HEK293 (cell line): Measurements from ENCODE around the gene WSB2.

Experiments
- GFI1B ChIP-seq: fragments of 450-650 bp; formaldehyde crosslinking; IDR thresholded peaks from 2 replicates; pipeline ENCODE4 v1.5.1; 2016; ENCODE audit warnings: missing biosample characterization, missing genetic modification characterization
- GLI4 ChIP-seq: fragments of 450-650 bp; formaldehyde crosslinking; IDR thresholded peaks from 2 replicates; pipeline ENCODE4 v1.5.1; 2016; ENCODE audit warnings: missing biosample characterization, missing genetic modification characterization
- MYNN ChIP-seq: fragments of 450-650 bp; formaldehyde crosslinking; IDR thresholded peaks from 2 replicates; pipeline ENCODE4 v1.5.1; 2016; ENCODE audit warnings: missing biosample characterization, missing genetic modification characterization, borderline replicate concordance
- SP3 ChIP-seq: fragments of 450-650 bp; formaldehyde crosslinking; IDR thresholded peaks from 2 replicates; pipeline ENCODE4 v1.5.1; 2016; ENCODE audit warnings: missing biosample characterization, missing genetic modification characterization
- ZBTB48 ChIP-seq: fragments of 450-650 bp; formaldehyde crosslinking; IDR thresholded peaks from 2 replicates; pipeline ENCODE4 v1.5.1; 2016; ENCODE audit warnings: missing biosample characterization, missing genetic modification characterization
- ZNF140 ChIP-seq: fragments of 450-650 bp; formaldehyde crosslinking; IDR thresholded peaks from 2 replicates; pipeline ENCODE4 v1.5.1; 2016; ENCODE audit warnings: missing biosample characterization, missing genetic modification characterization
- ZNF175 ChIP-seq: fragments of 450-650 bp; formaldehyde crosslinking; IDR thresholded peaks from 2 replicates; pipeline ENCODE4 v1.5.1; 2016; ENCODE audit warnings: missing biosample characterization, missing genetic modification characterization
- ZNF202 ChIP-seq: fragments of 450-650 bp; formaldehyde crosslinking; IDR thresholded peaks from 2 replicates; pipeline ENCODE4 v1.5.1; 2016; ENCODE audit warnings: missing biosample characterization, missing genetic modification characterization, borderline replicate concordance
- ZNF354C ChIP-seq: fragments of 450-650 bp; formaldehyde crosslinking; IDR thresholded peaks from 2 replicates; pipeline ENCODE4 v1.5.1; 2016; ENCODE audit warnings: missing biosample characterization, missing genetic modification characterization, low read depth, borderline replicate concordance
- ZNF521 ChIP-seq: fragments of 450-650 bp; formaldehyde crosslinking; IDR thresholded peaks from 2 replicates; pipeline ENCODE4 v1.5.1; 2017; ENCODE audit warnings: missing biosample characterization, mild to moderate bottlenecking, missing genetic modification characterization
- ZNF621 ChIP-seq: fragments of 450-650 bp; formaldehyde crosslinking; IDR thresholded peaks from 2 replicates; pipeline ENCODE4 v1.5.1; 2017; ENCODE audit warnings: missing biosample characterization, missing genetic modification characterization
- ZNF629 ChIP-seq: fragments of 450-650 bp; formaldehyde crosslinking; IDR thresholded peaks from 2 replicates; pipeline ENCODE4 v1.5.1; 2017; ENCODE audit warnings: missing biosample characterization, missing genetic modification characterization
- ZNF660 ChIP-seq: fragments of 450-650 bp; IDR thresholded peaks from 2 replicates; pipeline ENCODE4 v1.5.1; 2018; ENCODE audit warnings: missing biosample characterization, mild to moderate bottlenecking, missing genetic modification characterization
- ZNF791 ChIP-seq: fragments of 450-650 bp; formaldehyde crosslinking; IDR thresholded peaks from 2 replicates; pipeline ENCODE4 v1.5.1; 2016; ENCODE audit warnings: missing biosample characterization, missing genetic modification characterization
- TF ChIP-seq, protein P1 (sequence below): fragments of 450-650 bp; formaldehyde crosslinking; IDR thresholded peaks from 2 replicates; pipeline ENCODE4 v1.5.1; 2016; ENCODE audit warnings: missing biosample characterization, missing genetic modification characterization, low read depth
- TF ChIP-seq, protein P2 (sequence below): fragments of 450-650 bp; formaldehyde crosslinking; IDR thresholded peaks from 2 replicates; pipeline ENCODE4 v1.5.1; 2016; ENCODE audit warnings: missing biosample characterization, missing genetic modification characterization
- TF ChIP-seq, protein P3 (sequence below): fragments of 450-650 bp; formaldehyde crosslinking; IDR thresholded peaks from 2 replicates; pipeline ENCODE4 v1.5.1; 2016; ENCODE audit warnings: missing biosample characterization, missing genetic modification characterization
- TF ChIP-seq, protein P4 (sequence below): fragments of 450-650 bp; formaldehyde crosslinking; IDR thresholded peaks from 2 replicates; pipeline ENCODE4 v1.5.1; 2016; ENCODE audit warnings: missing biosample characterization, missing genetic modification characterization
- TF ChIP-seq, protein P5 (sequence below): fragments of 450-650 bp; formaldehyde crosslinking; IDR thresholded peaks from 2 replicates; pipeline ENCODE4 v1.5.1; 2016; ENCODE audit warnings: missing biosample characterization, missing genetic modification characterization, borderline replicate concordance
- TF ChIP-seq, protein P6 (sequence below): fragments of 450-650 bp; formaldehyde crosslinking; conservative IDR thresholded peaks from 2 replicates; pipeline ENCODE4 v1.5.1; 2016; ENCODE audit warnings: low read depth, missing biosample characterization, missing genetic modification characterization

WSB2 gene

DNA sequence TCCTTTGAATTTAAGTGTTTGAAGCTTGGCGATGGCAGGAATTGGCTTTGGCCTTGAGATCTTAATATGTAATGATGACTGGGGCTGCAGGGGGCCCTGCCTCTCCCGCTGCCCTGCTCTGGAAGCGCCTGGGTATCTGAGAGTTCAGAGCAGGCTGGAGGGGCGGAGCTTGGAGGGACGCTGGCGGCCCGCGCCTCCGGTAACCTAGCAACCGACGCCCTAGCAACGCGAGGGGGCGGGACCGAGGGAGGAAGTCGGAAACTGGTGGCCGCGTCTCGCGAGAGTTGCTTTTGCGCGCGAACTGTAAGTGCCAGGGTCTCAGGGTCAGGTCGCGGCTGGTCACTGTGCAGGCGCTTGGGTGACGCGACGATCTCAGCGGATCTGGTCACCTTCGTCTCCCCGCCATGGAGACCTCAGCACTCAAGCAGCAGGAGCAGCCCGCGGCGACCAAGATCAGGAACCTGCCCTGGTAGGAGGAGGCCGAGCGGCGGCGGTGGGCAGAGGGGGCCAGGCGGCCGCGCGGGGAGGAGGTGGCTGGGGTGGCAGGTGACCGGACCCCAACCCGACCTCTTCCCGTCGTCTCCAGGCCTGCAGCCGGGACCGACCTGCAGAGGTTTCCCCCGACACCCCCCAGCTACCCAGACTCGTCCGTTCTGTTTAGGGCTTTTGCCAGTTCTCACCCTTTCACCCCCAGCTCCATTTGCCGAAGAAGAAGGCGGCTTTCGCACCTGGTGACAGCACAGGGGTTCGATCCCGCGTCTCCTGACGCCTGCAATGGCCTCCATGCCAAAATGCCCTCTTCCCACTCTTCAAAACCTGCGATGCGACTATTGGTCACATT, 44.3 kb downstream of the WSB2 start, which contains the start of gene RFC5 (continued):
- TF ChIP-seq GLI4: peak; percentile 79
- TF ChIP-seq ZNF791 (tag by site-specific recombination): no peak
- TF ChIP-seq ZNF621: no peak
- TF ChIP-seq, protein P1, sequence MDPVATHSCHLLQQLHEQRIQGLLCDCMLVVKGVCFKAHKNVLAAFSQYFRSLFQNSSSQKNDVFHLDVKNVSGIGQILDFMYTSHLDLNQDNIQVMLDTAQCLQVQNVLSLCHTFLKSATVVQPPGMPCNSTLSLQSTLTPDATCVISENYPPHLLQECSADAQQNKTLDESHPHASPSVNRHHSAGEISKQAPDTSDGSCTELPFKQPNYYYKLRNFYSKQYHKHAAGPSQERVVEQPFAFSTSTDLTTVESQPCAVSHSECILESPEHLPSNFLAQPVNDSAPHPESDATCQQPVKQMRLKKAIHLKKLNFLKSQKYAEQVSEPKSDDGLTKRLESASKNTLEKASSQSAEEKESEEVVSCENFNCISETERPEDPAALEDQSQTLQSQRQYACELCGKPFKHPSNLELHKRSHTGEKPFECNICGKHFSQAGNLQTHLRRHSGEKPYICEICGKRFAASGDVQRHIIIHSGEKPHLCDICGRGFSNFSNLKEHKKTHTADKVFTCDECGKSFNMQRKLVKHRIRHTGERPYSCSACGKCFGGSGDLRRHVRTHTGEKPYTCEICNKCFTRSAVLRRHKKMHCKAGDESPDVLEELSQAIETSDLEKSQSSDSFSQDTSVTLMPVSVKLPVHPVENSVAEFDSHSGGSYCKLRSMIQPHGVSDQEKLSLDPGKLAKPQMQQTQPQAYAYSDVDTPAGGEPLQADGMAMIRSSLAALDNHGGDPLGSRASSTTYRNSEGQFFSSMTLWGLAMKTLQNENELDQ (tag by site-specific recombination): no peak
- peak; percentile 70 for TF ChIP-seq ZNF660 (tag by site-specific recombination)
- peak; percentile 99 for TF ChIP-seq MYNN (tag by site-specific recombination)
- TF ChIP-seq ZBTB48: peak; percentile 56
- TF ChIP-seq ZNF521 (tag by site-specific recombination): no peak
- no peak for TF ChIP-seq ZNF175
- no peak for TF ChIP-seq ZNF354C
- peak; percentile 73 for TF ChIP-seq ZNF629
- TF ChIP-seq, protein P2, sequence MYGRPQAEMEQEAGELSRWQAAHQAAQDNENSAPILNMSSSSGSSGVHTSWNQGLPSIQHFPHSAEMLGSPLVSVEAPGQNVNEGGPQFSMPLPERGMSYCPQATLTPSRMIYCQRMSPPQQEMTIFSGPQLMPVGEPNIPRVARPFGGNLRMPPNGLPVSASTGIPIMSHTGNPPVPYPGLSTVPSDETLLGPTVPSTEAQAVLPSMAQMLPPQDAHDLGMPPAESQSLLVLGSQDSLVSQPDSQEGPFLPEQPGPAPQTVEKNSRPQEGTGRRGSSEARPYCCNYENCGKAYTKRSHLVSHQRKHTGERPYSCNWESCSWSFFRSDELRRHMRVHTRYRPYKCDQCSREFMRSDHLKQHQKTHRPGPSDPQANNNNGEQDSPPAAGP: peak; percentile 48; the same call in 1 of the 2 replicates
- TF ChIP-seq SP3 (tag by site-specific recombination): peak; percentile 81
- TF ChIP-seq, protein P3, sequence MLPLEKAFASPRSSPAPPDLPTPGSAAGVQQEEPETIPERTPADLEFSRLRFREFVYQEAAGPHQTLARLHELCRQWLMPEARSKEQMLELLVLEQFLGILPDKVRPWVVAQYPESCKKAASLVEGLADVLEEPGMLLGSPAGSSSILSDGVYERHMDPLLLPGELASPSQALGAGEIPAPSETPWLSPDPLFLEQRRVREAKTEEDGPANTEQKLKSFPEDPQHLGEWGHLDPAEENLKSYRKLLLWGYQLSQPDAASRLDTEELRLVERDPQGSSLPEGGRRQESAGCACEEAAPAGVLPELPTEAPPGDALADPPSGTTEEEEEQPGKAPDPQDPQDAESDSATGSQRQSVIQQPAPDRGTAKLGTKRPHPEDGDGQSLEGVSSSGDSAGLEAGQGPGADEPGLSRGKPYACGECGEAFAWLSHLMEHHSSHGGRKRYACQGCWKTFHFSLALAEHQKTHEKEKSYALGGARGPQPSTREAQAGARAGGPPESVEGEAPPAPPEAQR (tag by site-specific recombination): no peak
- TF ChIP-seq GFI1B (tag by site-specific recombination): no peak
- TF ChIP-seq ZNF140 (tag by site-specific recombination): no peak
- TF ChIP-seq, protein P4, sequence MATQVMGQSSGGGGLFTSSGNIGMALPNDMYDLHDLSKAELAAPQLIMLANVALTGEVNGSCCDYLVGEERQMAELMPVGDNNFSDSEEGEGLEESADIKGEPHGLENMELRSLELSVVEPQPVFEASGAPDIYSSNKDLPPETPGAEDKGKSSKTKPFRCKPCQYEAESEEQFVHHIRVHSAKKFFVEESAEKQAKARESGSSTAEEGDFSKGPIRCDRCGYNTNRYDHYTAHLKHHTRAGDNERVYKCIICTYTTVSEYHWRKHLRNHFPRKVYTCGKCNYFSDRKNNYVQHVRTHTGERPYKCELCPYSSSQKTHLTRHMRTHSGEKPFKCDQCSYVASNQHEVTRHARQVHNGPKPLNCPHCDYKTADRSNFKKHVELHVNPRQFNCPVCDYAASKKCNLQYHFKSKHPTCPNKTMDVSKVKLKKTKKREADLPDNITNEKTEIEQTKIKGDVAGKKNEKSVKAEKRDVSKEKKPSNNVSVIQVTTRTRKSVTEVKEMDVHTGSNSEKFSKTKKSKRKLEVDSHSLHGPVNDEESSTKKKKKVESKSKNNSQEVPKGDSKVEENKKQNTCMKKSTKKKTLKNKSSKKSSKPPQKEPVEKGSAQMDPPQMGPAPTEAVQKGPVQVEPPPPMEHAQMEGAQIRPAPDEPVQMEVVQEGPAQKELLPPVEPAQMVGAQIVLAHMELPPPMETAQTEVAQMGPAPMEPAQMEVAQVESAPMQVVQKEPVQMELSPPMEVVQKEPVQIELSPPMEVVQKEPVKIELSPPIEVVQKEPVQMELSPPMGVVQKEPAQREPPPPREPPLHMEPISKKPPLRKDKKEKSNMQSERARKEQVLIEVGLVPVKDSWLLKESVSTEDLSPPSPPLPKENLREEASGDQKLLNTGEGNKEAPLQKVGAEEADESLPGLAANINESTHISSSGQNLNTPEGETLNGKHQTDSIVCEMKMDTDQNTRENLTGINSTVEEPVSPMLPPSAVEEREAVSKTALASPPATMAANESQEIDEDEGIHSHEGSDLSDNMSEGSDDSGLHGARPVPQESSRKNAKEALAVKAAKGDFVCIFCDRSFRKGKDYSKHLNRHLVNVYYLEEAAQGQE (tag by site-specific recombination): peak; percentile 29; the same call in 1 of the 2 replicates
- TF ChIP-seq, protein P5, sequence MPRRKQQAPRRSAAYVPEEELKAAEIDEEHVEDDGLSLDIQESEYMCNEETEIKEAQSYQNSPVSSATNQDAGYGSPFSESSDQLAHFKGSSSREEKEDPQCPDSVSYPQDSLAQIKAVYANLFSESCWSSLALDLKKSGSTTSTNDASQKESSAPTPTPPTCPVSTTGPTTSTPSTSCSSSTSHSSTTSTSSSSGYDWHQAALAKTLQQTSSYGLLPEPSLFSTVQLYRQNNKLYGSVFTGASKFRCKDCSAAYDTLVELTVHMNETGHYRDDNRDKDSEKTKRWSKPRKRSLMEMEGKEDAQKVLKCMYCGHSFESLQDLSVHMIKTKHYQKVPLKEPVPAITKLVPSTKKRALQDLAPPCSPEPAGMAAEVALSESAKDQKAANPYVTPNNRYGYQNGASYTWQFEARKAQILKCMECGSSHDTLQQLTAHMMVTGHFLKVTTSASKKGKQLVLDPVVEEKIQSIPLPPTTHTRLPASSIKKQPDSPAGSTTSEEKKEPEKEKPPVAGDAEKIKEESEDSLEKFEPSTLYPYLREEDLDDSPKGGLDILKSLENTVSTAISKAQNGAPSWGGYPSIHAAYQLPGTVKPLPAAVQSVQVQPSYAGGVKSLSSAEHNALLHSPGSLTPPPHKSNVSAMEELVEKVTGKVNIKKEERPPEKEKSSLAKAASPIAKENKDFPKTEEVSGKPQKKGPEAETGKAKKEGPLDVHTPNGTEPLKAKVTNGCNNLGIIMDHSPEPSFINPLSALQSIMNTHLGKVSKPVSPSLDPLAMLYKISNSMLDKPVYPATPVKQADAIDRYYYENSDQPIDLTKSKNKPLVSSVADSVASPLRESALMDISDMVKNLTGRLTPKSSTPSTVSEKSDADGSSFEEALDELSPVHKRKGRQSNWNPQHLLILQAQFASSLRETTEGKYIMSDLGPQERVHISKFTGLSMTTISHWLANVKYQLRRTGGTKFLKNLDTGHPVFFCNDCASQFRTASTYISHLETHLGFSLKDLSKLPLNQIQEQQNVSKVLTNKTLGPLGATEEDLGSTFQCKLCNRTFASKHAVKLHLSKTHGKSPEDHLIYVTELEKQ (tag by site-specific recombination): no peak
- no peak for TF ChIP-seq ZNF202
- TF ChIP-seq, protein P6, sequence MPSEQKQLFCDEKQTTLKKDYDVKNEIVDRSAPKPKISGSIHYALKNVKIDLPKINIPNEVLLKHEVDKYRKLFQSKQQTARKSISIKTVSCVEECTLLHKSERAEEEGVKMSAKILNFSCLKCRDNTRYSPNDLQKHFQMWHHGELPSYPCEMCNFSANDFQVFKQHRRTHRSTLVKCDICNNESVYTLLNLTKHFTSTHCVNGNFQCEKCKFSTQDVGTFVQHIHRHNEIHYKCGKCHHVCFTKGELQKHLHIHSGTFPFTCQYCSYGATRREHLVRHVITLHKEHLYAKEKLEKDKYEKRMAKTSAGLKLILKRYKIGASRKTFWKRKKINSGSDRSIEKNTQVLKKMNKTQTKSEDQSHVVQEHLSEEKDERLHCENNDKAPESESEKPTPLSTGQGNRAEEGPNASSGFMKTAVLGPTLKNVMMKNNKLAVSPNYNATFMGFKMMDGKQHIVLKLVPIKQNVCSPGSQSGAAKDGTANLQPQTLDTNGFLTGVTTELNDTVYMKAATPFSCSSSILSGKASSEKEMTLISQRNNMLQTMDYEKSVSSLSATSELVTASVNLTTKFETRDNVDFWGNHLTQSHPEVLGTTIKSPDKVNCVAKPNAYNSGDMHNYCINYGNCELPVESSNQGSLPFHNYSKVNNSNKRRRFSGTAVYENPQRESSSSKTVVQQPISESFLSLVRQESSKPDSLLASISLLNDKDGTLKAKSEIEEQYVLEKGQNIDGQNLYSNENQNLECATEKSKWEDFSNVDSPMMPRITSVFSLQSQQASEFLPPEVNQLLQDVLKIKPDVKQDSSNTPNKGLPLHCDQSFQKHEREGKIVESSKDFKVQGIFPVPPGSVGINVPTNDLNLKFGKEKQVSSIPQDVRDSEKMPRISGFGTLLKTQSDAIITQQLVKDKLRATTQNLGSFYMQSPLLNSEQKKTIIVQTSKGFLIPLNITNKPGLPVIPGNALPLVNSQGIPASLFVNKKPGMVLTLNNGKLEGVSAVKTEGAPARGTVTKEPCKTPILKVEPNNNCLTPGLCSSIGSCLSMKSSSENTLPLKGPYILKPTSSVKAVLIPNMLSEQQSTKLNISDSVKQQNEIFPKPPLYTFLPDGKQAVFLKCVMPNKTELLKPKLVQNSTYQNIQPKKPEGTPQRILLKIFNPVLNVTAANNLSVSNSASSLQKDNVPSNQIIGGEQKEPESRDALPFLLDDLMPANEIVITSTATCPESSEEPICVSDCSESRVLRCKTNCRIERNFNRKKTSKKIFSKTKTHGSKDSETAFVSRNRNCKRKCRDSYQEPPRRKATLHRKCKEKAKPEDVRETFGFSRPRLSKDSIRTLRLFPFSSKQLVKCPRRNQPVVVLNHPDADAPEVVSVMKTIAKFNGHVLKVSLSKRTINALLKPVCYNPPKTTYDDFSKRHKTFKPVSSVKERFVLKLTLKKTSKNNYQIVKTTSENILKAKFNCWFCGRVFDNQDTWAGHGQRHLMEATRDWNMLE (tag by site-specific recombination): no peak
